GM12801 (cell line): ENCODE measurements around the gene COL9A1.

ENCODE experiments used
- CTCF ChIP-seq: IDR thresholded peaks from one replicate; pipeline ENCODE4 v1.5.1; 2011; ENCODE audit warnings: control low read depth; ENCODE audit not compliant: insufficient read length; ENCODE audit errors: extremely low read depth

COL9A1 gene

GRCh38 chr6:70222439-70222749, 80.5 kb downstream of the COL9A1 start:
- TF ChIP-seq CTCF, result no peak

- TF ChIP-seq CTCF, result no peak
Observed at GRCh38 chr6:70221715-70222438, 81.0 kb downstream of the COL9A1 start.

- TF ChIP-seq CTCF, result no peak
Observed at GRCh38 chr6:70221025-70221714, 81.7 kb downstream of the COL9A1 start.

GRCh38 chr6:70219943-70220613, 82.8 kb downstream of the COL9A1 start:
- no peak for TF ChIP-seq CTCF

GRCh38 chr6:70216767-70217166, 86.1 kb downstream of the COL9A1 start:
- TF ChIP-seq CTCF, result no peak

GRCh38 chr6:70215460-70216108, 87.3 kb downstream of the COL9A1 start:
- TF ChIP-seq CTCF, result no peak

GRCh38 chr6:70210462-70210861, 92.4 kb downstream of the COL9A1 start:
- no peak for TF ChIP-seq CTCF
